HepG2 (cell line): ENCODE data around the gene SEMA6B.

Experiments used
- MAFF ChIP-seq: IDR thresholded peaks from 2 replicates; pipeline ENCODE4 v1.6.1; 2011; ENCODE audit warnings: low read depth, low read length, improper control_type of control experiment
- ZFP36 ChIP-seq: fragments of 150-350 bp; IDR thresholded peaks from 2 replicates; pipeline ENCODE4 v1.6.1; 2018; ENCODE audit warnings: borderline replicate concordance, low read length, low read depth; ENCODE audit not compliant: partially characterized antibody

GRCh38 chr19:4498694-4499093 lies 60.8 kb downstream of the SEMA6B start:
- TF ChIP-seq MAFF: no peak
- TF ChIP-seq ZFP36: no peak
